Heart right ventricle (tissue), 16 donors: Measurements from ENCODE around the gene TPSAB1. TPM values are rescaled to one million over a fixed set of nuclear protein-coding genes. Genes with fewer than 3 reads are reported as not detected.

ENCODE experiments used
- ATAC-seq, 8 donors: fragments of 200-7000 bp; cut with Tn5 transposase; one replicate each; pipeline ENCODE4 v1.9.1; 2020; ENCODE audit warnings: mild to moderate bottlenecking in 8 of 8, moderate library complexity in 8 of 8, moderate number of reproducible peaks in 1 of 8
- DNase-seq, 2 donors: peaks; one replicate each; pipeline ENCODE4 v3.0.0-alpha.2; 2020
- H3K27ac ChIP-seq, 10 donors: fragments of 200-600 bp; sonication (generic) in 2 of 10; one replicate each; pipeline versions ENCODE4 v1.5.0 to v1.8.0; 2020 to 2022; ENCODE audit warnings: mild to moderate bottlenecking in 3 of 10
- H3K27me3 ChIP-seq, 7 donors: fragments of 200-600 bp; one replicate each; pipeline ENCODE4 v1.8.0; 2021 to 2022; ENCODE audit warnings: mild to moderate bottlenecking in 2 of 7
- H3K36me3 ChIP-seq, 9 donors: fragments of 200-600 bp; sonication (generic) in 1 of 9; one replicate each; pipeline versions ENCODE4 v1.5.0 to v1.8.0; 2020 to 2022; ENCODE audit warnings: mild to moderate bottlenecking in 2 of 9
- H3K4me1 ChIP-seq, 9 donors: fragments of 200-600 bp; sonication (generic) in 1 of 9; one replicate each; pipeline versions ENCODE4 v1.5.0 to v1.8.0; 2020 to 2022; ENCODE audit warnings: mild to moderate bottlenecking in 4 of 9
- H3K4me3 ChIP-seq, 10 donors: fragments of 200-600 bp; sonication (generic) in 2 of 10; one replicate each; pipeline versions ENCODE4 v1.5.0 to v1.8.0; 2020 to 2022; ENCODE audit warnings: mild to moderate bottlenecking in 7 of 10, moderate library complexity in 2 of 10
- H3K9me3 ChIP-seq, 11 donors: fragments of 200-600 bp in 10 of 11; sonication (generic) in 2 of 11; one replicate each; pipeline versions ENCODE4 v1.5.0 to v1.8.0; 2013 to 2022; ENCODE audit warnings: mild to moderate bottlenecking in 2 of 11, control low read depth in 1 of 11, moderate library complexity in 1 of 11
- CTCF ChIP-seq, 9 donors: fragments of 200-600 bp; sonication (generic) in 2 of 9; IDR thresholded peaks; one replicate each; pipeline versions ENCODE4 v1.5.0 to v1.8.0; 2021 to 2022; ENCODE audit warnings: antibody characterized with exemption in 9 of 9, mild to moderate bottlenecking in 5 of 9, moderate library complexity in 1 of 9
- WGBS, 2 donors: extraction: QIAGEN DNeasy Blood & Tissue Kit; methylation state at CpG; one replicate each; pipeline ENCODE4 v1.1.7; 2013; ENCODE audit warnings: inconsistent platforms in 1 of 2; 5-methylcytosine and 5-hydroxymethylcytosine counted together
- intact Hi-C, 10 donors: fragments of 100-400 bp; cut with DNase I; formaldehyde crosslinking; loops; one replicate each; pipeline versions ENCODE4 v1.11.1 to v1.14.2; 2022
- polyA plus RNA-seq, 2 donors: library from polyadenylated mRNA; stranded (reverse); fragments of 200-250 nt; gene quantifications; one replicate each; pipeline ENCODE4 v1.2.3, GENCODE V29; 2013
- total RNA-seq, 10 donors: library from RNA; stranded (reverse); fragmentation: NEBNext Ultra II Directional in 3 of 10; extraction: Animal tissue kit (Norgen Biotek cat#: 25700) in 3 of 10; gene quantifications; one replicate each; pipeline versions ENCODE4 v1.2.1 to v1.2.4, GENCODE V29; 2021 to 2023
- donor health status: Arrhythmogenic right ventricular cardiomyopathy.
- donor health status: ischemic (EF 13 %, LVEDD 7.1; RV severe dilation, severe dysfunction).
- donor health status: healthy with polysubstance abuse.
- donor health status: DM: no; HTN: yes; CAD: no.
- donor health status: DM: no; HTN: no; CAD: no.
- donor health status: ischemic (EF 25% LVEDD 6.9; RV normal size, moderate dysfunction).
- donor health status: ischemic (EF 25% LVEDD 5.7; RV mildly dilated, moderate dysfunction).
- donor health status: healthy.
- donor health status: DM: yes; HTN: yes; CAD: no.
- donor health status: Ischemic cardiomyopathy.
- donor health status: ischemic (EF 35%, LVEDD 5.7; RV mildly dilated, moderate dysfunction).
- donor health status: nonischemic (EF 11% LVEDD 7.7; RV severe dilation, severe dysfunction).
- donor health status: DM: yes; HTN: yes; CAD: no.
- donor health status: PGD.
- donor health status: ischemic (EF 29% LVEDD 5.4; RV normal size, mild dysfunction).
- donor health status: nonischemic (EF 23%, LVEDD 6.1; RV moderate dilation, normal function).

Gene TPSAB1
- total and polyA plus RNA-seq, 12 donors = 0.53 to 11.4 (median 2.2) TPM

DNA sequence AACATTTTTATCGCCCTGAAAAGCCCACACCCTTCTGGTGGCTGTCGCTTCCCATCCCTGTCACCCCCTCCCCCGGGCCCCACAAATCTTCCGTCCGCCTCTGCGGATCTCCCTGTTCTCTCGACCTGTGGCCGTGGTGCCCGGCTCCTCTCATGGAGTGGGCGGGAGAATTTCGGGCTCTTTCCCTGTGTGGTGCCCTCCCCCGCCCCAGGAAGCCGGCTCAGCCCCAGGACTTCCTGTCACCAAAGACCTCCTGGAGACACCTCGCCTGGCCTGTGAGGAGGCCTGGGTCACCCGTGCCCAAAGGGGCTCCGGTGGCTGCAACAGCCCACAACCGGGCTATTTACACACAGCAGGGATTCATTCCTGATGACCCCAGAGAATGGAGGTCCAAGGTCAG, 42.8 kb downstream of the TPSAB1 start:
- 42 to 43% methylated on average over 17 of the region's 17 CpGs for WGBS, 2 donors
- H3K27me3 ChIP-seq = peaks cover 0 to 58% (median 47%) of the 10 kb centered on the region in 7 donors

GRCh38 chr16:1283996-1284616, 43.6 kb downstream of the TPSAB1 start:
- H3K27me3 ChIP-seq = peaks cover 5 to 59% (median 50%) of the 10 kb centered on the region in 7 donors

More for the DNA sequence above, 42.8 kb downstream of the TPSAB1 start:
- Histone ChIP-seq H3K9me3 (no peaks in the 10 kb centered on the region), H3K4me1 (peaks cover 0 to 7% (median 0%) of the 10 kb centered on the region in 9 donors), H3K4me3 (no peak overlapping the region), H3K27ac (no peak overlapping the region), H3K36me3 (no peaks in the 10 kb centered on the region)
- TF ChIP-seq CTCF (IDR thresholded peaks at IDR 0.05) = no peak
- DNase-seq = no peak
- intact Hi-C loops = no loop called here
- ATAC-seq = no peak

GRCh38 chr16:1285669-1286512, 45.4 kb downstream of the TPSAB1 start:
- 70 to 74% methylated on average over 38 of the region's 38 CpGs for WGBS, 2 donors
- H3K4me1 ChIP-seq = peaks cover 0 to 15% (median 0%) of the 10 kb centered on the region in 9 donors
- no peak for DNase-seq
- no peak for TF ChIP-seq CTCF (IDR thresholded peaks at IDR 0.05)
- H3K9me3 ChIP-seq = no peaks in the 10 kb centered on the region
- intact Hi-C loops = no loop called here
- H3K4me3 ChIP-seq = no peak overlapping the region
- H3K27me3 ChIP-seq = peaks cover 5 to 71% (median 66%) of the 10 kb centered on the region in 7 donors
- no peak for ATAC-seq
- no peaks in the 10 kb centered on the region for H3K36me3 ChIP-seq
- no peak overlapping the region for H3K27ac ChIP-seq

More at GRCh38 chr16:1283996-1284616, 43.6 kb downstream of the TPSAB1 start:
- DNase-seq (no peak), ATAC-seq (no peak)
- Histone ChIP-seq H3K9me3 (no peaks in the 10 kb centered on the region), H3K4me3 (no peak overlapping the region), H3K36me3 (no peaks in the 10 kb centered on the region), H3K27ac (no peak overlapping the region), H3K4me1 (peaks cover 0 to 15% (median 0%) of the 10 kb centered on the region in 9 donors)
- no peak for TF ChIP-seq CTCF (IDR thresholded peaks at IDR 0.05)
- intact Hi-C loops = no loop called here
- 75 to 77% methylated on average over 16 of the region's 16 CpGs for WGBS, 2 donors

DNA sequence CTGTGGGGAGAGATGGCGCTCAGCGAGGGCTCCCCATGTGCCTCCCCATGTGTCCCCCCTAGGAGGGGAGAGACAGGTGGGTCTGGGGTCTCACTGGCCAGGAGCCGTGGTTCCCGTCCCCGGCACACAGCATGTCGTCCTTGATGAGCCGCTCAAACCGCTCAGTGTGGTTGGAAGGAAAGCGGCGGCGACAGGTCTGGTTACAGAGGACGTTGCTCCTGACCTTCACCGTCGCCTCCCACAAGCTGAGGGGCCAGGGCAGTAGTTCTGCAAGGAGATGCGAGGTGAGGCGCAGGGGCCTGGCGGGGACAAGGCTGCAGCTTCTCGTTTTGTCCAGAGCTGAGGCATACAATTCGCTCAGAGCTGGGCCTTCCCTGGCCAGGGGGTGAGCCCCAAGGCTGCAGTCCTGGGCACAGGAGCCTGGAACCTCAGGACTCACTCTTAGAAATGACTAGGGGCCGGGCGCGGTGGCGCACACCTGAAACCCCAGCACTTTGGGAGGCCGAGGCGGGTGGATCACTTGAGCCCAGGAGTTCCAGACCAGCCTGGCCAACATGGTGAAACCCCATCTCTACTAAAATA, 46.1 kb downstream of the TPSAB1 start:
- TF ChIP-seq CTCF (IDR thresholded peaks at IDR 0.05) = no peak
- no peak for DNase-seq
- peaks cover 5 to 78% (median 72%) of the 10 kb centered on the region in 7 donors for H3K27me3 ChIP-seq
- intact Hi-C loops = no loop called here
- ATAC-seq = no peak
- WGBS, 2 donors = 75 to 79% methylated on average over 25 of the region's 25 CpGs
- H3K9me3 ChIP-seq = no peaks in the 10 kb centered on the region
- H3K4me3 ChIP-seq = no peak overlapping the region
- H3K27ac ChIP-seq = no peak overlapping the region
- peaks cover 0 to 15% (median 0%) of the 10 kb centered on the region in 9 donors for H3K4me1 ChIP-seq
- no peaks in the 10 kb centered on the region for H3K36me3 ChIP-seq
